Stomach (tissue), 9 donors: ENCODE measurements around the gene MRPL14. TPM values are rescaled to one million over a fixed set of nuclear protein-coding genes. Genes with fewer than 3 reads are reported as not detected.

Experiments
- DNase-seq, 2 donors: peaks; one replicate each; pipeline versions ENCODE4 v3.0.0 to v3.0.0-alpha.2; 2013 to 2019
- H3K27ac ChIP-seq, 5 donors: fragments of 200-600 bp in 4 of 5; sonication (generic) in 4 of 5; one replicate each; pipeline ENCODE4 v1.5.1; 2013 to 2019; ENCODE audit warnings: mild to moderate bottlenecking in 1 of 5, moderate library complexity in 1 of 5
- H3K27me3 ChIP-seq, 3 donors: fragments of 200-600 bp; sonication (generic); one replicate each; pipeline ENCODE4 v1.5.1; 2017 to 2019; ENCODE audit warnings: mixed run types in 1 of 3
- H3K36me3 ChIP-seq, 4 donors: fragments of 200-600 bp; sonication (generic); 1 replicate in 3 of 4; 2 replicates in 1 of 4; pipeline ENCODE4 v1.5.1; 2016 to 2019
- H3K4me1 ChIP-seq, 4 donors: fragments of 200-600 bp; sonication (generic); one replicate each; pipeline ENCODE4 v1.5.1; 2016 to 2019
- H3K4me3 ChIP-seq, 4 donors: fragments of 200-600 bp; sonication (generic) in 3 of 4; one replicate each; pipeline ENCODE4 v1.5.1; 2016 to 2019; ENCODE audit warnings: mild to moderate bottlenecking in 1 of 4
- H3K9me3 ChIP-seq, 4 donors: fragments of 200-600 bp; sonication (generic); one replicate each; pipeline ENCODE4 v1.5.1; 2016 to 2019
- CTCF ChIP-seq, 7 experiments: fragments of 450-650 bp in 4 of 7; fragments of 200-600 bp in 3 of 7; sonication (generic) in 3 of 7; IDR thresholded peaks; one replicate each; pipeline ENCODE4 v1.5.1; 2016 to 2019; ENCODE audit warnings: antibody characterized with exemption in 7 of 7, control low read depth in 2 of 7, mild to moderate bottlenecking in 1 of 7
- EP300 ChIP-seq: sonication (generic); formaldehyde crosslinking; IDR thresholded peaks from one replicate; pipeline ENCODE4 v1.6.1; 2017; ENCODE audit warnings: antibody characterized with exemption
- POLR2A ChIP-seq, 4 donors: fragments of 450-650 bp; IDR thresholded peaks; one replicate each; pipeline ENCODE4 v1.6.1; 2016; ENCODE audit warnings: antibody characterized with exemption in 4 of 4, control low read depth in 2 of 4, mild to moderate bottlenecking in 1 of 4, moderate library complexity in 1 of 4
- POLR2AphosphoS5 ChIP-seq, 3 donors: sonication (generic); formaldehyde crosslinking; IDR thresholded peaks; one replicate each; pipeline ENCODE4 v1.6.1; 2016; ENCODE audit warnings: antibody characterized with exemption in 3 of 3
- WGBS, 5 donors: extraction: QIAGEN DNeasy Blood & Tissue Kit in 3 of 5; methylation state at CpG; one replicate each; pipeline versions ENCODE4 v1.1.5 to v1.1.7; 2013 to 2018; 5-methylcytosine and 5-hydroxymethylcytosine counted together
- intact Hi-C: fragments of 100-400 bp; cut with DNase I; formaldehyde crosslinking; loops from one replicate; pipeline ENCODE4 v1.15.1; 2023; ENCODE audit warnings: low total_unique reads
- polyA plus RNA-seq, 3 donors: library from polyadenylated mRNA; stranded (reverse); fragments of 200-250 nt; gene quantifications; one replicate each; pipeline ENCODE4 v1.2.3, GENCODE V29; 2013
- total RNA-seq, 5 donors: library from RNA; depleted of rRNA; stranded (reverse); fragments of >200 nt; gene quantifications; one replicate each; pipeline versions ENCODE4 v1.1.0 to v1.2.3, GENCODE V29; 2014 to 2016
- donor health status: healthy with polysubstance abuse.
- donor health status: Bipolar disorder and iron deficiency.
- donor health status: healthy.

Gene MRPL14
- total and polyA plus RNA-seq, 8 donors: 17.0 to 82.3 (median 57.0) TPM

DNA sequence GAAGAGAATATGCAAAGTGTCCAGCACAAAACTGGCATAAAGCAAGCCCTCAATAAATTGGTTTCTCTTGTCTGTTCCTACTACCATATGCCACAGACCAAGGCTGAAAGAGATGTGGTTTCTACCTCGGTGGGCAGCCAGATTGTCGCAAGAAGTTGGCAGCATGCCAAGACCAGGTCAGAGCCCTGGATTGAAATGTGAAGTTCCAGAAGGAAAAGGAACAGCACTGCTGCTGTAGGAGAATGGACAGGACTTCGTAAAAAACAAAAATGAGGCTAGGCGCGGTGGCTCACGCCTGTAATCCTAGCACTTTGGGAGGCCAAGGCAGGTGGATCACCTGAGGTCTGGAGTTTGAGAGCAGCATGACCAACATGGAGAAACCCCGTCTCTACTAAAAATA is 22.1 kb downstream of the MRPL14 start:
- Histone ChIP-seq H3K36me3 (peaks cover 0 to 55% (median 50%) of the 10 kb centered on the region in 4 donors), H3K27ac (peak overlapping the region in 4 of 5 donors; percentile 26 to 65 (median 34)), H3K4me3 (no peak overlapping the region), H3K27me3 (no peaks in the 10 kb centered on the region), H3K4me1 (peaks cover 4 to 22% (median 11%) of the 10 kb centered on the region in 4 donors), H3K9me3 (no peaks in the 10 kb centered on the region)
- TF ChIP-seq POLR2A (IDR thresholded peaks at IDR 0.05) (no peak), CTCF (IDR thresholded peaks at IDR 0.05) (no peak), POLR2AphosphoS5 (IDR thresholded peaks at IDR 0.05) (no peak), EP300 (no peak)
- WGBS, 5 donors: 69 to 82% (median 74%) methylated on average over 7 of the region's 7 CpGs
- no peak for DNase-seq
- intact Hi-C loops: loop anchor here (5.0 kb wide), 1 partner anchor 37 kb away; no protein-coding TSS in a partner anchor

- DNase-seq: peak in 1 of 2 donors; percentile 69
- intact Hi-C loops: loop anchor here (5.0 kb wide), 1 partner anchor 38 kb away; no protein-coding TSS in a partner anchor
- no peak overlapping the region for H3K4me3 ChIP-seq
- H3K27ac ChIP-seq: peak overlapping the region in 3 of 5 donors; percentile 26 to 65 (median 30)
- TF ChIP-seq EP300: no peak
- peak in 2 of 3 donors; percentile 11 to 34 for TF ChIP-seq POLR2AphosphoS5 (IDR thresholded peaks at IDR 0.05)
- H3K36me3 ChIP-seq: peaks cover 0 to 55% (median 47%) of the 10 kb centered on the region in 4 donors
- H3K4me1 ChIP-seq: peaks cover 4 to 22% (median 12%) of the 10 kb centered on the region in 4 donors
- H3K9me3 ChIP-seq: no peaks in the 10 kb centered on the region
- no peaks in the 10 kb centered on the region for H3K27me3 ChIP-seq
- WGBS, 5 donors: 78 to 81% (median 80%) methylated on average over 3 of the region's 3 CpGs
Measured at GRCh38 chr6:44104481-44105021, 22.7 kb downstream of the MRPL14 start.

- no peaks in the 10 kb centered on the region for H3K9me3 ChIP-seq
- WGBS, 5 donors: 82 to 100% (median 94%) methylated on average over 2 of the region's 2 CpGs
- intact Hi-C loops: no loop called here
- no peak for TF ChIP-seq POLR2AphosphoS5 (IDR thresholded peaks at IDR 0.05)
- TF ChIP-seq POLR2A (IDR thresholded peaks at IDR 0.05): no peak
- no peak for TF ChIP-seq CTCF (IDR thresholded peaks at IDR 0.05)
- TF ChIP-seq EP300: no peak
- no peak overlapping the region for H3K27ac ChIP-seq
- H3K36me3 ChIP-seq: peaks cover 0 to 38% (median 30%) of the 10 kb centered on the region in 4 donors
- DNase-seq: no peak
- peaks cover 4 to 22% (median 12%) of the 10 kb centered on the region in 4 donors for H3K4me1 ChIP-seq
- H3K27me3 ChIP-seq: no peaks in the 10 kb centered on the region
- no peak overlapping the region for H3K4me3 ChIP-seq
Measured at GRCh38 chr6:44102527-44102926, 24.7 kb downstream of the MRPL14 start.

GRCh38 chr6:44101832-44102231 is 25.4 kb downstream of the MRPL14 start:
- TF ChIP-seq POLR2AphosphoS5 (IDR thresholded peaks at IDR 0.05) (no peak), POLR2A (IDR thresholded peaks at IDR 0.05) (no peak), EP300 (no peak), CTCF (IDR thresholded peaks at IDR 0.05) (no peak)
- Histone ChIP-seq H3K4me1 (peaks cover 4 to 22% (median 13%) of the 10 kb centered on the region in 4 donors), H3K9me3 (no peaks in the 10 kb centered on the region), H3K27ac (no peak overlapping the region), H3K4me3 (no peak overlapping the region), H3K27me3 (no peaks in the 10 kb centered on the region), H3K36me3 (peaks cover 0 to 33% (median 25%) of the 10 kb centered on the region in 4 donors)
- DNase-seq: no peak
- intact Hi-C loops: no loop called here
- WGBS, 5 donors: 82 to 95% (median 87%) methylated on average over 4 of the region's 4 CpGs

GRCh38 chr6:44100088-44100550 is 27.1 kb downstream of the MRPL14 start:
- Histone ChIP-seq H3K27ac (no peak overlapping the region), H3K4me3 (no peak overlapping the region), H3K36me3 (peaks cover 0 to 29% (median 21%) of the 10 kb centered on the region in 4 donors), H3K4me1 (peaks cover 3 to 30% (median 12%) of the 10 kb centered on the region in 4 donors), H3K27me3 (no peaks in the 10 kb centered on the region), H3K9me3 (no peaks in the 10 kb centered on the region)
- DNase-seq: peak; percentile 59 to 68
- no peak for TF ChIP-seq EP300
- TF ChIP-seq CTCF (IDR thresholded peaks at IDR 0.05): peak in 5 of 7 experiments; percentile 31 to 63 (median 41)
- intact Hi-C loops: no loop called here
- 22 to 37% (median 33%) methylated on average over 1 of the region's 1 CpG for WGBS, 5 donors
